IPS-18c (cell line): ENCODE measurements around the gene CDH16.
"Not testable (repeated sequence)": the region's sequence is repeated elsewhere in the genome, so short reads cannot be mapped to it uniquely, and the experiment has no call there.

ENCODE experiments used
- H3K4me3 ChIP-seq: 2 replicates; pipeline ENCODE4 v1.7.0; 2013; ENCODE audit warnings: low read depth, mild to moderate bottlenecking, low read length, moderate library complexity; ENCODE audit not compliant: insufficient read depth
- H3K9me3 ChIP-seq: one replicate; pipeline ENCODE4 v1.6.1; 2013; ENCODE audit warnings: mild to moderate bottlenecking, low read length, moderate library complexity; ENCODE audit not compliant: control insufficient read depth, insufficient read depth

The CDH16 gene

GRCh38 chr16:66949472-66949871 lies 30.8 kb upstream of the CDH16 start:
- H3K9me3 ChIP-seq: no peaks in the 10 kb centered on the region
- H3K4me3 ChIP-seq: no peak overlapping the region

- H3K9me3 ChIP-seq: no peaks in the 10 kb centered on the region
- H3K4me3 ChIP-seq: no peak overlapping the region; the same call in 1 of the 2 replicates
Measured at GRCh38 chr16:66948837-66949225, 30.1 kb upstream of the CDH16 start.

DNA sequence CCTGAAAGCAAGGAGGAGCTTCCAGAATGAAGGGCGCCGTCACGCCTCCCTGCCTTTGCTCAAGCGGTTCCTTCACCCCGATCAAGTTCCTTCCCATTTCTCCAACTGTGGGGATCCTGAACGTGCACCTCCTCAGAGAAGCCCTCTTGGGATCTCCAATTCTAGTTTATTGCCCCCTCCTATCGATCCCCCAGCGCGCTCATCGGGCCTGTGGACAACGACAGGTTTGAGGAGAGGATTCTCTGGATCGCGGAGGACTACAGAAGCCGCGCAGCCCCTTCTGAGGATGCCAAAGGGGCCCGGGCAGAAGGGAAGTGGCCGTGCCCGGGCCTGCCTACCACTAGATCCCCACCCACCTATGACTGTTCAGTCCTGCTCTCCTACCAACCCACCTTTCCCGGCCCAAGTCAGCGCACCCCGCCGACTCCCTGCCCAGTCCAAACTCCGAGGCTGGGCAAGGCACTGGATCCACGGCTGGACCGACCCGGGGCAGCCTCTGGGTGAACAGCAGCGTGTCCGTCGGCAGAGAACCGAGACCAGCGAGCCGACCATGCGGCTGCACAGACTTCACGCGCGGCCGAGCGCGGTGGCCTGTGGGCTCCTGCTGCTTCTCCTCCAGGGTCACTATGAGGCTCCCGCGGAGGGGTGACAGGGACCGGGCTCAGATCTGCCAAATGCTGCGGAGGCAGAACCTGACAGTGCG lies 29.6 kb upstream of the CDH16 start:
- Histone ChIP-seq H3K4me3 (peak overlapping the region; percentile 43), H3K9me3 (no peaks in the 10 kb centered on the region)

GRCh38 chr16:66947302-66948065 lies 28.8 kb upstream of the CDH16 start:
- Histone ChIP-seq H3K4me3 (peak overlapping the region; percentile 43; the same call in 1 of the 2 replicates), H3K9me3 (no peaks in the 10 kb centered on the region)

DNA sequence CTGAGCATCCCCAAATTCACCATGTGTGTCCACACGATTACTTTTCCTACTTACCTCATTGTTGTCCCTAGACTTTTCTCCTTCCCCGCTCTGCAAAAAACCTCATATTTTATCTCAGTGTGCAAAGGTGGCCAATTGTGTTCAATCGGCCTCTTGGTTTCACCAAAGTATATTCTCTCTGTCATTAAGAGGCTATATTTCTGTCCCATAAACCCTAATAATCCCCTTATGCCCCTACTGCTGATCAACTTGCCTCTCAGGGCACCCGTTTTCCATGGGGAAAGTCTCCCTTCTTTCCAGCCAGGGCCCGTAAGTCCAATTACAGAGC lies 28.3 kb upstream of the CDH16 start:
- H3K4me3 ChIP-seq: no peak overlapping the region
- no peaks in the 10 kb centered on the region for H3K9me3 ChIP-seq

DNA sequence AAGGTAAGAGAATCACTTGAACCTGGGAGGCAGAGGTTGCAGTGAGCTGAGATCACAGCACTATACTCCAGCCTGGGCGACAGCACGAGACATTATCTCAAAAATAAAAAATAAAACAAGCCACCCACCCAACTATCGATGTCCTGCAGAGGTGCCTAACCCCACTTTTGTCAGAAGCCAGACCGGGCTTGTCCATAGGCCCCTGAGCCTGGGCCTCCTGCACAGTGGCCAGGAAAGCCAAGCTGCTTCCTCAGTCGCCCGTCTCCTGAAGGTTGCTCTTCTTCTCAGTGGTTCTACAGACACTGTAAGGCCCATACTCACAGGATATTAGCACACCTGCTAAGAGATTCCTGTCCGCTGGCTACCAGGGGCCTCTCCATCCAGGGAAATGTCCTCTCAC lies 27.9 kb upstream of the CDH16 start:
- Histone ChIP-seq H3K4me3 (no peak overlapping the region), H3K9me3 (no peaks in the 10 kb centered on the region)

GRCh38 chr16:66945939-66946338 lies 27.3 kb upstream of the CDH16 start:
- Histone ChIP-seq H3K9me3 (no peaks in the 10 kb centered on the region), H3K4me3 (no peak overlapping the region)

- not testable (repeated sequence) for H3K9me3 ChIP-seq, H3K4me3 ChIP-seq
Measured at GRCh38 chr16:66944971-66945370, 26.3 kb upstream of the CDH16 start.

- H3K9me3 ChIP-seq: no peaks in the 10 kb centered on the region
- H3K4me3 ChIP-seq: no peak overlapping the region
Measured at GRCh38 chr16:66944054-66944441, 25.4 kb upstream of the CDH16 start.

DNA sequence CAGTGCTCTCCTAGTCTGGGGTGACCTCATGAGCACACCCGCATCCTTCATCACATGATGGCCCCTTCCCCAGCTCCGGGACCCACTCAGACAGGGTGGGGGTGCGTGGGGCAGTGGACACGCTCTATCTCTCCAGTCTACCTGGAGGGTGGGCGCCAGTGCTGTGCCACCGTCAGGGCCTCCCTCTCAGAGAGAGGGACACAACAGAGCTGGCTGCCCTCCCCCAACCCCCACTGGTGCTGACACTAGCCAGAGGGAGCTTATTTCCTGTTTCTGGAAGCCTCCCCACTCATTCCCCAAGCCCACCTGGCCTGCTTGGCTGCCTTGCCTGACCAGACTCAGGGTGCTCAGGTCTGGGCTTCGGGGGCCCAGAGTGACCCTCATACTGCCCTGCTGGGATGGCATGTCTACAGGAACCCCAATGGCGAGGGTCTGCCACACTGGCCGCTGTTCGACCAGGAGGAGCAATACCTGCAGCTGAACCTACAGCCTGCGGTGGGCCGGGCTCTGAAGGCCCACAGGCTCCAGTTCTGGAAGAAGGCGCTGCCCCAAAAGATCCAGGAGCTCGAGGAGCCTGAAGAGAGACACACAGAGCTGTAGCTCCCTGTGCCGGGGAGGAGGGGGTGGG lies 24.9 kb upstream of the CDH16 start:
- no peaks in the 10 kb centered on the region for H3K9me3 ChIP-seq
- H3K4me3 ChIP-seq: no peak overlapping the region

DNA sequence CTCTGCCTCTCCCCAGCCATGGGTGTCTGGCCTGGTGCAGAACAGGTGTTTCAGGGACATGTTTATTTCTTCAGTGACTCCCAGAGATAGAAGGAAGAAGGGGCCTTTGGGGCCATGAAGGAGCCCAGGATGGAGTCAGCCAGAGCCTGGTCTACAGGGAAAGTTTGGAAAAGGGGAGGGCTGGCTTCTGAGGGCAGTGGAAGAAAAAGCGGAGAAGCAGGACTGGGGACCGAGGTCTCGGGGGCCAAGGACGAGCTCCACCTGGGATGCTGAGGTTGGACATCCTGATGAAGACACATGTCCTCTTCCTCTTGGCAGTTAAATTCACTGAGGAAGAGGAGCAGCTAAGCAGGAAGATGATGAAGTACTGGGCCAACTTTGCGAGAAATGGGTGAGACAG lies 24.3 kb upstream of the CDH16 start:
- H3K9me3 ChIP-seq: no peaks in the 10 kb centered on the region
- H3K4me3 ChIP-seq: no peak overlapping the region

GRCh38 chr16:66940236-66940635 lies 21.6 kb upstream of the CDH16 start:
- H3K9me3 ChIP-seq: no peaks in the 10 kb centered on the region
- H3K4me3 ChIP-seq: no peak overlapping the region

DNA sequence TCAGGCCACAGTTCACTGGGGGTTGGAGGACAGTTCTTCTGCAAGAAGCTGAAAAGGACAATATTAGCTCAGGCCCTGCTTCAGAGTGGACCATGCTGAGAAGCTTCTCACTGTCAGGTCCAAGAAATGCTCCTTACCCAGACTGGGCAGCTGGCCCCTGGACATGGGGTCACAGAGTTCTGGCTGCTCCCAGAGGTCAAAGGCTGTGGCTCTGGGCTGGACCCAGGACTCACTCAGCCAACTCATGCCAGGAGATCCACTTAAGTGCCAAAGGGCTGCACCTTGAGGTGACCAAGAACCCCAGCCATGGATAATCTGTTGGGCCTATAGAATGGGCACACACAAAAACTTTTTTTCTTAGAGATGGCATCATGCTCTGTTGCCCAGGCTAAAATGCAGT lies 20.7 kb upstream of the CDH16 start:
- Histone ChIP-seq H3K9me3 (no peaks in the 10 kb centered on the region), H3K4me3 (no peak overlapping the region)

- Histone ChIP-seq H3K4me3 (no peak overlapping the region), H3K9me3 (no peaks in the 10 kb centered on the region)
Measured at GRCh38 chr16:66937725-66938337, 19.1 kb upstream of the CDH16 start.

DNA sequence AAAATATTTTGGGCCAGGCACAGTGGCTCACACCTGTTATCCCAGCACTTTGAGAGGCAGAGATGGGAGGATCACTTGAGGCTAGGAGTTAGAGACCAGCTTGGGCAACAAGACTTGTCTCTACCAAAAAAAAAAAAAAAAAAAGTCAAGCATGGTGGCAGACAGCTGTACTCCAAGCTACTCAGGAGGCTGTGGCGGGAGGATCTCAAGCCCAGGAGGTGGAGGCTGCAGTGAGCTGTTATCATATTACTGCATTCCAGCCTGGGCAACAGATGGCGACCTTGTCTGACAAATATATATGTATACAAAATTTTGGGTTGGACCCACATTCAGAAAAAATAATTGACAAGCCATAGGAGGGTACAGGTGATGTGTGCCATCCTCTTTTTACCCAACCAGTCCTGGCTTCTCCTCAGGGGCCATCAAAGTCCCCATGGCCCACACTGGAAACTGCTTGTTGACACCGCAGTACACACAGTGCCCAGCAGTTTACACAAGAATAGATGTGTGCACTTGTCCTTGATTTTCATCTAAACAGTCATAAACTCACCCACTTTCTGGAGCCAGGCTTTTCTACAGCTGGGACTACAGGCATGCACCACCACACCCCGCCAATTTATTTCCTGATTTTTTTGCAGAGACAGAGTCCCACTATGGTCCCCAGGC lies 18.3 kb upstream of the CDH16 start:
- Histone ChIP-seq H3K4me3 (no peak overlapping the region), H3K9me3 (no peaks in the 10 kb centered on the region)

- Histone ChIP-seq H3K4me3 (no peak overlapping the region), H3K9me3 (no peaks in the 10 kb centered on the region)
Measured at GRCh38 chr16:66936462-66936861, 17.8 kb upstream of the CDH16 start.

- H3K9me3 ChIP-seq: no peaks in the 10 kb centered on the region
Measured at GRCh38 chr16:66935314-66936011, 16.8 kb upstream of the CDH16 start, which contains the start of gene CES2. Gene CES2 (plus strand): TSS chr16:66935516. CDS start chr16:66935636, 120 bp downstream.

More at GRCh38 chr16:66935314-66936011, 16.8 kb upstream of the CDH16 start, which contains the start of gene CES2:
- H3K4me3 ChIP-seq: peak within 1 kb of the TSS; percentile 89
